T-helper 22 cell (primary cell): ENCODE measurements around the gene WDR35.
A peak's percentile ranks its signal among the peaks of the same experiment; 100 is the strongest.

Source experiments
- DNase-seq: peaks from one replicate; pipeline ENCODE4 v3.0.0-alpha.2; 2020; ENCODE audit warnings: low read depth

Gene WDR35

GRCh38 chr2:19989667-19990415, at the start of gene WDR35:
WDR35 (minus strand) TSS chr2:19990105; CDS start chr2:19990015, 90 bp downstream.
- peak; percentile 70 for DNase-seq

GRCh38 chr2:20037660-20038059, 47.8 kb upstream of the WDR35 start:
- no peak for DNase-seq

GRCh38 chr2:20035955-20036666, 46.2 kb upstream of the WDR35 start:
- DNase-seq = no peak

GRCh38 chr2:20034821-20035220, 44.9 kb upstream of the WDR35 start:
- no peak for DNase-seq

DNA sequence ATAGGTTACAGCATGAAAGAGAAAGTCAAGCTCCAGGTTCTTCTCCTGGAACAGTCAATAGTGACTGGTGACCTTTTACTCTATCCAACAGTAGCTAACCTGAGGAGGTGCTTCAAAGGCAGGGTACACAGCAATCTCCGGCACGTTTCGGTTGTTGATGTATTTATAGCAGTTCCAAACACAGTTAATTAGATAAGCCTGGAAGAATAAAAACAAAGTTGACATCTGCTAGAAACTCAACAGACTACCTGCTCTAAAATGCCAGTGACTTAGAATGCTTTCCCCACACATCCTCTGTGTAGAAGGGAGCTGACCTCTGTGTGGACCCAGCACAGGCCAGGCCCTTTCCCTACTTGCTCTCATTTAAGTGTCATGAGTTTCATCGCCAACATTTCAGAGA, 44.3 kb upstream of the WDR35 start:
- DNase-seq = no peak

DNA sequence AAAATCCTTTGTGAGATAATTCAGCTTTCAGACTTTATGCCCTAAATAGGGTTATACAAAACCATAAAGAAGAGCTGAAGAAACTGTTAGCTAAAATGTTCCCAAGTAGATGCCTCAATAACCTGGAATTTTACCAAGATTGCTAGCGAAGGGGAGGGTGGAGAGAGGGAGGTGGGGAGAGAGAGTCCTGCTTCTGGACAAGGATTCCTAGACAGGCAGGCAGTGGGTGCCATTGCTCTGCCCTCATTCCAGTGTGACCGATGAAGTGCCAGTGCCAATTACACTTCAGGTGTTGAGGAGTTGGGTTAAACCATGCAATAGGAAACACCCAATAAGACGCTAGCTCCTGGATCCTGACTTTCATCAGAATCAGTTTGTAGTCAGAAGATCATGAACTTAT, 43.4 kb upstream of the WDR35 start:
- no peak for DNase-seq

- no peak for DNase-seq
Observed at GRCh38 chr2:20030224-20030623, 40.3 kb upstream of the WDR35 start.

- DNase-seq = no peak
Observed at GRCh38 chr2:20027705-20028434, 38.0 kb upstream of the WDR35 start.

GRCh38 chr2:20027260-20027677, 37.4 kb upstream of the WDR35 start:
- DNase-seq = no peak

DNA sequence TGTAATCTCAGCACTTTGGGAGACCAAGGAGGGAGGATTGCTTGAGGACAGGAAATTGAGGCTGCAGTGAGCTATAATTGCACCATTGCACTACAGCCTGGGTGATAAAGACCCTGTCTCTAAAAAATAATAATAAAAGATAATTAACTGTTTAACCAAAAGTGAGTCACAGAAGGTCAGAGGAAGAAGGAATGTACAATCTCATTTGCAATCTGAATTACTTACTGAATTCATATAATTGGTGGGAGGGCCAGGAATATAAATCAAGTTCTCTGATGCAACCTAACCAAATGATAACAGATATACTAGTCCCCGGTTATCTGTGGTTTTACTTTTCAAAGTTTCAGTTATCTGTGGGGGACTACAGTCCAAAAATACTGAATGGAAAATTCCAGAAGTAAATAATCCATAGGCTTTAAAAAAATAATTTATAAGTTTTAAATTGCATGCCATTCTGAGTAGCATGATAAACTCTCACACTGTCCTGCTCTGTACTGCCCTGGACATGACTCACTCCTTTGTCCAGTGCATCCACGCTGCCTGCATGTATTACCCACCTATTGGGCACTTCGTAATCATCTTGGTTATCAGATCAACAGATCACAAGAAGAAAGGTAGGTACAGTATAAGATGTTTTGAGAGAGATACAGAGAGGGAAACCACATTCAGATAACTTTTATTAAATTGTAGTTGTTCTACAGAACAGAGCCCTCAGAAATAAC, 35.3 kb upstream of the WDR35 start:
- no peak for DNase-seq

DNA sequence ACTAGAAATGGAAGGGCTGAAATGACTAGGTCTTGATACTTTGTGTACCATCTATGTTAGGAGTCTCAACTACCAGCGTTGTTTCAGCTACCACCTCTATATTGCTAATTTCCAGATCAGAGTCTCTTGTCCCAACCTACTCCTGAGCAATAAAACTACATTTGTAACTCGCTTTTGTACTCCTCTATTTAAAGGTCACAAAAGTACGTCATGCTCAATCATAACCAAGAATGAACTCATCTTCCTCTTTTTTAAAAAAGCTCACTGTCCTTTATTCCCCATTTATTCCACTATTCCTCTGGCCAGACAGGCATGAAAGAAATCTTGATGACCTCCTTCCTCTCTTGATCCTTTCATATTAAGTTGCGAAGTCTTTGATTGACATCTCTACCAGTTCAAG, 33.8 kb upstream of the WDR35 start:
- no peak for DNase-seq

DNA sequence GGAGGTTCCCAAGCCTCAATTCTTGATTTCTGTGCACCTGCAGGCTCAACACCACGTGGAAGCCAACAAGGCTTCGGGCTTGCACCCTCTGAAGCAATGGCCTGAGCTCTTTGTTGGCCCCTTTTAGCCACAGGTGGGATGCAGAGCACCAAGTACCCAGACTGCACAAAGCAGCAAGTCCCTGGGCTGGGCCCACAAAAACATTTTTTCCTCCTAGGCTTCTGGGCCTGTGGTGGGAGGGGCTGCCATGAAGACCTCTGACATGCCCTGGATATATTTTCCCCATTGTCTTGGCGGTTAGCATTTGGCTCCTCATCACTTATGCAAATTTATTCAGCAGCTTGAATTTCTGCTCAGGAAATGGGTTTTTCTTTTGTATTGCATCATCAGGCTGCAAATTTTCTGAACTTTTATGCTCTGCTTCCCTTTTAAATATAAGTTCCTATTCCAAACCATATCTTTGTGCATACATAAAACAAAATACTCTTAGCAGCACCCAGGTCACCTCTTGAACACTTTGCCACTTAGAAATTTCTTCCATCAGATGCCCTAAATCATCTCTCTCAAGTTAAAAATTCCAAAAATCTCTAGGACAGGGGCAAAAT, 31.6 kb upstream of the WDR35 start:
- DNase-seq = no peak

DNA sequence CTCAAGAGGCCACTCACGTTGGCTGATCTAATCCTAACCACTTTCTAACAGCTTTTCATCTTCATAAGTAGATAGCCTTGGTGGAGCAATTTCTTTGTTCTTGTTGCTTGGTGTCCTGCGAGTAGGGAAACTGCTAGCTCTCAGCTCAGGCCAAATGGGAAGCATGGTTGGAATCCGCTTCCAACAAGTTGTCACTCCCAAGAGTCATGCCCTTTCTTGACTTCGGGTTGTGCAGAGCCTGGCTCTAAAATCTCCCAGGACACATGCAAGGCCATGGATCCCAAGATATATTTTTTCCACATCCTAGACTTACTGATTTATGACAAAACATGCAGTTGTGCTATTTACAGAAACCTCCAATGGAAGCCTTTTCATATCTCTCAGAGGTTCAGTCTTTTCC, 29.8 kb upstream of the WDR35 start:
- no peak for DNase-seq

GRCh38 chr2:20018601-20019152, 28.8 kb upstream of the WDR35 start:
- DNase-seq = no peak

DNA sequence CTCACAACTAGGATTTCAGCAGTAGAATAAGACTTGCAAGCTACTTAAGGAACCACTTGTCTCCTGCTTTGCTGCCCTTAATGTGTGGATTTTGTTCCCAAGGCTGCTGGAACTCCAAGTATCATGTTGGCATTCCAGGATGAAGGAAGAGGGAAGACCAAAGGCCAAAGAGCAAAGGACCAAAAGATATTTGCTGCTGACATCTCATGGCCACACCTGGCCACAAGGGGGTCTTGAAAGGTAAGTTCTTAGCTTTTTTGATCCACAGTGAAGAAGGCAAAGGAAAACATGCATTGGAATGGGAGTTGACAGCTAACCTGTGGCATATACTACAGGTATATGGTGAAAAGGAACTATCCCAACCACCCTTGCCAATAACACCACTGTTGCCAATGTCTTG, 26.4 kb upstream of the WDR35 start:
- no peak for DNase-seq

DNA sequence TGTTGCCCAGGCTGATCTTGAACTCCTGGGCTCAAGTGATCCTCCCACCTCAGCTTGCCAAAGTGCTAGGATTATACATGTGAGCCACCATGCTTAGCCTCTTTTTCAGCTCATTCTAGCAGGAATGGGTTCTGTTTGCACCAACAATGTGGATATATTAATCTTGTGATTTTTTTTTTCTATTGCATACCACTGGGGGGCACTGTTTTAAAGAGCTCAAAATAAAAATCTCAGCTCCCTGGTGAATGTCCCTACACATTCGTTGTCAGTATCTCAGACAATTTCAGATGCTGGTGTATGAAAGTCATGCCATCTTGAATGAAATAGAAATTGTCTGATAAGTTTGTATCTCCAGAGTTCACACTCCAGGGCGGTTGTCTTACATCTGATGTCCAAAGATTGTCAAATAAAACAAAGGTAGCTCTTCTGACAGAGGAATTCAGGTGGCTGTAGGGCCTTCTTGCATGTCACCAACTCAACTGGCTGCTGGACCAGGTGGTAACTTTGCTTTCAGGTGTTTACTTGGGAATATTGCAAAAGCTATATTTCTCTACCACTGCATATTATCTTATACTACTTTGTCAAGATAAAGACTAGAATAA, 25.7 kb upstream of the WDR35 start:
- DNase-seq = no peak

- DNase-seq = no peak
Observed at GRCh38 chr2:20013126-20013849, 23.4 kb upstream of the WDR35 start.

- DNase-seq = no peak
Observed at GRCh38 chr2:20012282-20013125, 22.6 kb upstream of the WDR35 start, which contains the start of gene MATN3. MATN3 (minus strand) TSS chr2:20012668; CDS start chr2:20012631, 37 bp downstream.

DNA sequence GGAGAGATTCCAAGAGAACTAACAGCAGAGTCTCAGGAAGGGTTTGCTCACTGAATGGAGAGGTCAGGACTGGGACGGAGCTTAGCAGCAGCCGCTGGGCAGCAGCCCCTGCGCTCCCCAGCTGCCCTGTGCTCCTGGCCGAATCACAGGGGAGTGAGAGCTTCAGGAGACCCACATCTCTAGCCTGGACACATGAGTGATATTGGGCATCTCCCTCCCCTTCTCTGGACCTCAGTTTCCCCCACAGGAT, 22.1 kb upstream of the WDR35 start:
- DNase-seq = no peak
